Heart left ventricle (tissue), 16 donors: ENCODE data around the gene BBS10. TPM values are rescaled to one million over a fixed set of nuclear protein-coding genes. Genes with fewer than 3 reads are reported as not detected.

ENCODE experiments used
- ATAC-seq, 4 donors: fragments of 200-7000 bp; cut with Tn5 transposase; one replicate each; pipeline ENCODE4 v1.9.1; 2020 to 2022; ENCODE audit warnings: moderate library complexity in 4 of 4, mild to moderate bottlenecking in 3 of 4, moderate number of reproducible peaks in 1 of 4
- DNase-seq, 5 donors: peaks; one replicate each; pipeline ENCODE4 v3.0.0-alpha.2; 2020
- H3K27ac ChIP-seq, 12 donors: fragments of 200-600 bp; sonication (generic) in 4 of 12; one replicate each; pipeline versions ENCODE4 v1.5.0 to v1.8.0; 2016 to 2022; ENCODE audit warnings: mild to moderate bottlenecking in 2 of 12
- H3K27me3 ChIP-seq, 9 donors: fragments of 200-600 bp; sonication (generic) in 2 of 9; one replicate each; pipeline versions ENCODE4 v1.5.1 to v1.8.0; 2016 to 2022; ENCODE audit warnings: mild to moderate bottlenecking in 3 of 9
- H3K36me3 ChIP-seq, 9 donors: fragments of 200-600 bp; sonication (generic) in 2 of 9; one replicate each; pipeline versions ENCODE4 v1.5.0 to v1.8.0; 2018 to 2022; ENCODE audit warnings: mild to moderate bottlenecking in 2 of 9
- H3K4me1 ChIP-seq, 12 donors: fragments of 200-600 bp; sonication (generic) in 4 of 12; one replicate each; pipeline versions ENCODE4 v1.5.0 to v1.8.0; 2016 to 2022; ENCODE audit warnings: mild to moderate bottlenecking in 3 of 12
- H3K4me3 ChIP-seq, 12 donors: fragments of 200-600 bp; sonication (generic) in 4 of 12; one replicate each; pipeline versions ENCODE4 v1.5.0 to v1.8.0; 2017 to 2022; ENCODE audit warnings: mild to moderate bottlenecking in 9 of 12, moderate library complexity in 4 of 12
- H3K9me3 ChIP-seq, 12 donors: fragments of 200-600 bp; sonication (generic) in 4 of 12; one replicate each; pipeline versions ENCODE4 v1.5.0 to v1.8.0; 2016 to 2022; ENCODE audit warnings: mild to moderate bottlenecking in 1 of 12
- POLR2A ChIP-seq, 2 donors: fragments of 450-650 bp; IDR thresholded peaks; one replicate each; pipeline ENCODE4 v1.6.1; 2017; ENCODE audit warnings: antibody characterized with exemption in 2 of 2, mild to moderate bottlenecking in 2 of 2, moderate library complexity in 2 of 2
- WGBS, 4 donors: extraction: QIAGEN DNeasy Blood & Tissue Kit in 2 of 4; methylation state at CpG; one replicate each; pipeline versions ENCODE4 v1.1.5 to v1.1.7; 2013 to 2018; 5-methylcytosine and 5-hydroxymethylcytosine counted together
- intact Hi-C, 10 donors: fragments of 100-400 bp; cut with DNase I; formaldehyde crosslinking; loops; one replicate each; pipeline versions ENCODE4 v1.11.1 to v1.14.2; 2022
- polyA plus RNA-seq, 2 donors: library from polyadenylated mRNA; stranded (reverse); fragments of 200-250 nt; gene quantifications; one replicate each; pipeline ENCODE4 v1.2.3, GENCODE V29; 2013
- total RNA-seq, 9 donors: library from RNA; depleted of rRNA in 2 of 9; stranded (reverse); fragments of >200 nt in 2 of 9; fragmentation: NEBNext Ultra II Directional in 3 of 9; extraction: Animal tissue kit (Norgen Biotek cat#: 25700) in 3 of 9; gene quantifications; one replicate each; pipeline versions ENCODE4 v1.1.0 to v1.2.4, GENCODE V29; 2016 to 2023
- TF ChIP-seq, protein P1 (sequence below), 12 donors: fragments of 200-600 bp; sonication (generic) in 4 of 12; IDR thresholded peaks; one replicate each; pipeline versions ENCODE4 v1.5.0 to v1.8.0; 2018 to 2022; ENCODE audit warnings: antibody characterized with exemption in 12 of 12, mild to moderate bottlenecking in 5 of 12
- donor health status: ischemic (EF 13 %, LVEDD 7.1; RV severe dilation, severe dysfunction).
- donor health status: healthy with polysubstance abuse.
- donor health status: DM: no; HTN: yes; CAD: no.
- donor health status: DM: no; HTN: no; CAD: no.
- donor health status: ischemic (EF 25% LVEDD 6.9; RV normal size, moderate dysfunction).
- donor health status: ischemic (EF 25% LVEDD 5.7; RV mildly dilated, moderate dysfunction).
- donor health status: healthy.
- donor health status: DM: yes; HTN: yes; CAD: no.
- donor health status: ischemic (EF 35%, LVEDD 5.7; RV mildly dilated, moderate dysfunction).
- donor health status: nonischemic (EF 11% LVEDD 7.7; RV severe dilation, severe dysfunction).
- donor health status: DM: yes; HTN: yes; CAD: no.
- donor health status: PGD.
- donor health status: ischemic (EF 29% LVEDD 5.4; RV normal size, mild dysfunction).
- donor health status: nonischemic (EF 23%, LVEDD 6.1; RV moderate dilation, normal function).

BBS10 gene
- total and polyA plus RNA-seq, 11 donors = 4.5 to 13.4 (median 8.3) TPM

DNA sequence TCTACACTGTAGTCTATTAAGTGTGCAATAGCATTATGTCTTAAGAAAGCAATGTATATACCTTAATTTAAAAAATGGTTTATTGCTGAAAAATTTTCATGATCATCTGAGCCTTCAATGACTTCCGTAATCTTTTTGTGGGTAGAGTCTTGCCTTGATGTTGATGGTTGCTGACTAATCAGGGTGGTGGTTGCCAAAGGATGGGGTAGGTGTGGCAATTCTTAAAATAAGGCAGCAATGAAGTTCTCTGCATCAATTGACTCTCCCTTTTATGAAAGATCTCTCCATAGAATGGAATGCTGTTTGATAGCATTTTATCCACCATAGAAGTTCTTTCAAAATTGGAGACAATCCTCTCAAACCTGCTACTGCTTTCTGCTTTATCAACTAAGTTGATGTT lies 41.1 kb downstream of the BBS10 start:
- ATAC-seq (no peak), DNase-seq (no peak)
- Histone ChIP-seq H3K27ac (no peak overlapping the region), H3K4me1 (no peaks in the 10 kb centered on the region), H3K9me3 (no peaks in the 10 kb centered on the region), H3K36me3 (no peaks in the 10 kb centered on the region), H3K27me3 (no peaks in the 10 kb centered on the region), H3K4me3 (no peak overlapping the region)
- 94 to 97% (median 96%) methylated on average over 1 of the region's 1 CpG for WGBS, 4 donors
- no peak for TF ChIP-seq POLR2A (IDR thresholded peaks at IDR 0.05)
- TF ChIP-seq, protein P1, sequence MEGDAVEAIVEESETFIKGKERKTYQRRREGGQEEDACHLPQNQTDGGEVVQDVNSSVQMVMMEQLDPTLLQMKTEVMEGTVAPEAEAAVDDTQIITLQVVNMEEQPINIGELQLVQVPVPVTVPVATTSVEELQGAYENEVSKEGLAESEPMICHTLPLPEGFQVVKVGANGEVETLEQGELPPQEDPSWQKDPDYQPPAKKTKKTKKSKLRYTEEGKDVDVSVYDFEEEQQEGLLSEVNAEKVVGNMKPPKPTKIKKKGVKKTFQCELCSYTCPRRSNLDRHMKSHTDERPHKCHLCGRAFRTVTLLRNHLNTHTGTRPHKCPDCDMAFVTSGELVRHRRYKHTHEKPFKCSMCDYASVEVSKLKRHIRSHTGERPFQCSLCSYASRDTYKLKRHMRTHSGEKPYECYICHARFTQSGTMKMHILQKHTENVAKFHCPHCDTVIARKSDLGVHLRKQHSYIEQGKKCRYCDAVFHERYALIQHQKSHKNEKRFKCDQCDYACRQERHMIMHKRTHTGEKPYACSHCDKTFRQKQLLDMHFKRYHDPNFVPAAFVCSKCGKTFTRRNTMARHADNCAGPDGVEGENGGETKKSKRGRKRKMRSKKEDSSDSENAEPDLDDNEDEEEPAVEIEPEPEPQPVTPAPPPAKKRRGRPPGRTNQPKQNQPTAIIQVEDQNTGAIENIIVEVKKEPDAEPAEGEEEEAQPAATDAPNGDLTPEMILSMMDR (IDR thresholded peaks at IDR 0.05) = no peak
- intact Hi-C loops = no loop called here

DNA sequence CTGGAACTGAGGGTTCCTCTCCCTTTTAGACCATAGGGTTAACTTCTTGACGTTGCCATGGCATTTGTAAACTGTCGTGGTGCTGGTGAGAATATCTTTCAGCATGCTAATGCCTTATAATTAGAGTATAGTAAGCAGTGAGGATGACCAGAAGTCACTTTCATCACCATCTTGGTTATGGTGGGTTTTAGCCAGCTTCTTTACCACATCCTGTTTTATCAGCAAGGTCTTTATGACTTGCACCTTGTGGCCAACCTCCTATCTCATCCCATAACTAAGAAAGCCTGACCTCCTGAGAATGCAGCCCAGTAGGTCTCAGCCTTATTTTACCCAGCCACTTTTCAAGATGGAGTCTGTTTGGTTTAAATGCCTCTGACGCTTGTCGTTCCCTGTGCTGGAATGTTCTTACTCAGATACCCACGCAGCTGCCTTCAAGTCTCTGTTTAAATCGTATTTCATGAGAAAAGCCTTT lies 44.2 kb downstream of the BBS10 start:
- TF ChIP-seq, protein P1 (IDR thresholded peaks at IDR 0.05) = no peak
- TF ChIP-seq POLR2A (IDR thresholded peaks at IDR 0.05) = no peak
- Histone ChIP-seq H3K9me3 (no peaks in the 10 kb centered on the region), H3K36me3 (no peaks in the 10 kb centered on the region), H3K27ac (no peak overlapping the region), H3K4me3 (no peak overlapping the region), H3K4me1 (no peaks in the 10 kb centered on the region), H3K27me3 (no peaks in the 10 kb centered on the region)
- intact Hi-C loops = no loop called here
- WGBS, 4 donors = 82 to 95% (median 89%) methylated on average over 6 of the region's 6 CpGs
- ATAC-seq = no peak
- DNase-seq = no peak

DNA sequence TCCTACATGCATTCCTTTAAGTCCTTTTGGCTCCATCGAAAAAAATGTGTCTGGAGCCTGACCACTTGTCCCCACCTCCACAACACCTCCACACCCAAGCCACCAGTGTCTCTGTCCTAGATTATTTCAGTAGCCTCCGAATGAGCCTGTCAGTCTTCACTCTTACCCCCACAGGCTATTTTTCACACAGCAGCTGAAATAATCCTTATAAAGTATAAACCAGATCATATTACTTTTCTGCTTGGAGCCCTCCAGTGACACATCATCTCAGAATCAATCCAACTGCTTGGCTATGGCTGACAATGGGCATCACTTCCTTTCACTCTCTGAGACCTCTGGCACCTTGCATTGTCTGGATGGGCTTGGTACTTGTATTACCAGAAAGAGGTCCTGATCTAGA lies 44.9 kb downstream of the BBS10 start:
- Histone ChIP-seq H3K4me3 (no peak overlapping the region), H3K9me3 (no peaks in the 10 kb centered on the region), H3K27me3 (no peaks in the 10 kb centered on the region), H3K4me1 (no peaks in the 10 kb centered on the region), H3K27ac (no peak overlapping the region), H3K36me3 (no peaks in the 10 kb centered on the region)
- DNase-seq (no peak), ATAC-seq (no peak)
- intact Hi-C loops = no loop called here
- TF ChIP-seq, protein P1 (IDR thresholded peaks at IDR 0.05) = no peak
- TF ChIP-seq POLR2A (IDR thresholded peaks at IDR 0.05) = no peak
- 74 to 81% (median 75%) methylated on average over 2 of the region's 2 CpGs for WGBS, 4 donors

DNA sequence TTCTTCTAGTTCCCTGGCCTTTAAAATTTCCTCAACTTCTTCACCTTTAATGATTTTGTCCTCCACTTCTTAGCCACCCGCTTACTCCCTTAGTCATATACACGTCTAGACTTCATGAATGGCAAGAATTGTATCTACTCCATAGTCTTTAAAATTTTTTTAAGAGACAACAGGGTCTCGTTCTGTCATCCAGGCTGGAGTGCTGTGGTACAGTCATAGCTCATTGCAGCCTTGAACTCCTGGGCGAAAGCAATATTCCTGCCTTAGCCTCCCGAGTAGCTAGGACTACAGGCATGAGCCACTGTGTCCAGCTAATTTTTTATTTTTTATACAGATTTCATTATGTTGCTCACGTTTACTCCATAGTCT lies 47.9 kb downstream of the BBS10 start:
- 80 to 83% (median 81%) methylated on average over 6 of the region's 6 CpGs for WGBS, 4 donors
- Histone ChIP-seq H3K9me3 (no peaks in the 10 kb centered on the region), H3K4me3 (no peak overlapping the region), H3K36me3 (no peaks in the 10 kb centered on the region), H3K27me3 (no peaks in the 10 kb centered on the region), H3K27ac (no peak overlapping the region), H3K4me1 (no peaks in the 10 kb centered on the region)
- ATAC-seq = no peak
- intact Hi-C loops = no loop called here
- DNase-seq = no peak
- TF ChIP-seq, protein P1 (IDR thresholded peaks at IDR 0.05) = no peak
- TF ChIP-seq POLR2A (IDR thresholded peaks at IDR 0.05) = no peak
